Stomach (tissue), 9 donors: ENCODE data around the gene RHOT1. TPM values are rescaled to one million over a fixed set of nuclear protein-coding genes. Genes with fewer than 3 reads are reported as not detected.
"Not testable (repeated sequence)": the region's sequence is repeated elsewhere in the genome, so short reads cannot be mapped to it uniquely, and the experiment has no call there.

Experiments
- DNase-seq, 2 donors: peaks; one replicate each; pipeline versions ENCODE4 v3.0.0 to v3.0.0-alpha.2; 2013 to 2019
- H3K27ac ChIP-seq, 5 donors: fragments of 200-600 bp in 4 of 5; sonication (generic) in 4 of 5; one replicate each; pipeline ENCODE4 v1.5.1; 2013 to 2019; ENCODE audit warnings: mild to moderate bottlenecking in 1 of 5, moderate library complexity in 1 of 5
- H3K27me3 ChIP-seq, 3 donors: fragments of 200-600 bp; sonication (generic); one replicate each; pipeline ENCODE4 v1.5.1; 2017 to 2019; ENCODE audit warnings: mixed run types in 1 of 3
- H3K36me3 ChIP-seq, 4 donors: fragments of 200-600 bp; sonication (generic); 1 replicate in 3 of 4; 2 replicates in 1 of 4; pipeline ENCODE4 v1.5.1; 2016 to 2019
- H3K4me1 ChIP-seq, 4 donors: fragments of 200-600 bp; sonication (generic); one replicate each; pipeline ENCODE4 v1.5.1; 2016 to 2019
- H3K4me3 ChIP-seq, 4 donors: fragments of 200-600 bp; sonication (generic) in 3 of 4; one replicate each; pipeline ENCODE4 v1.5.1; 2016 to 2019; ENCODE audit warnings: mild to moderate bottlenecking in 1 of 4
- H3K9me3 ChIP-seq, 4 donors: fragments of 200-600 bp; sonication (generic); one replicate each; pipeline ENCODE4 v1.5.1; 2016 to 2019
- CTCF ChIP-seq, 7 experiments: fragments of 450-650 bp in 4 of 7; fragments of 200-600 bp in 3 of 7; sonication (generic) in 3 of 7; IDR thresholded peaks; one replicate each; pipeline ENCODE4 v1.5.1; 2016 to 2019; ENCODE audit warnings: antibody characterized with exemption in 7 of 7, control low read depth in 2 of 7, mild to moderate bottlenecking in 1 of 7
- EP300 ChIP-seq: sonication (generic); formaldehyde crosslinking; IDR thresholded peaks from one replicate; pipeline ENCODE4 v1.6.1; 2017; ENCODE audit warnings: antibody characterized with exemption
- POLR2A ChIP-seq, 4 donors: fragments of 450-650 bp; IDR thresholded peaks; one replicate each; pipeline ENCODE4 v1.6.1; 2016; ENCODE audit warnings: antibody characterized with exemption in 4 of 4, control low read depth in 2 of 4, mild to moderate bottlenecking in 1 of 4, moderate library complexity in 1 of 4
- POLR2AphosphoS5 ChIP-seq, 3 donors: sonication (generic); formaldehyde crosslinking; IDR thresholded peaks; one replicate each; pipeline ENCODE4 v1.6.1; 2016; ENCODE audit warnings: antibody characterized with exemption in 3 of 3
- WGBS, 5 donors: extraction: QIAGEN DNeasy Blood & Tissue Kit in 3 of 5; methylation state at CpG; one replicate each; pipeline versions ENCODE4 v1.1.5 to v1.1.7; 2013 to 2018; 5-methylcytosine and 5-hydroxymethylcytosine counted together
- intact Hi-C: fragments of 100-400 bp; cut with DNase I; formaldehyde crosslinking; loops from one replicate; pipeline ENCODE4 v1.15.1; 2023; ENCODE audit warnings: low total_unique reads
- polyA plus RNA-seq, 3 donors: library from polyadenylated mRNA; stranded (reverse); fragments of 200-250 nt; gene quantifications; one replicate each; pipeline ENCODE4 v1.2.3, GENCODE V29; 2013
- total RNA-seq, 5 donors: library from RNA; depleted of rRNA; stranded (reverse); fragments of >200 nt; gene quantifications; one replicate each; pipeline versions ENCODE4 v1.1.0 to v1.2.3, GENCODE V29; 2014 to 2016
- donor health status: healthy with polysubstance abuse.
- donor health status: Bipolar disorder and iron deficiency.
- donor health status: healthy.

RHOT1 gene
- total and polyA plus RNA-seq, 8 donors: 7.0 to 219 (median 56.7) TPM

- Histone ChIP-seq H3K4me3 (no peak overlapping the region), H3K27ac (no peak overlapping the region), H3K36me3 (no peaks in the 10 kb centered on the region), H3K9me3 (no peaks in the 10 kb centered on the region), H3K4me1 (peaks cover 0 to 17% (median 12%) of the 10 kb centered on the region in 4 donors), H3K27me3 (no peaks in the 10 kb centered on the region)
- DNase-seq: peak in 1 of 2 donors; percentile 5
- TF ChIP-seq EP300: no peak
- no peak for TF ChIP-seq POLR2A (IDR thresholded peaks at IDR 0.05)
- intact Hi-C loops: no loop called here
- WGBS, 5 donors: 91 to 93% (median 92%) methylated on average over 21 of the region's 21 CpGs
These were observed 31.7 kb upstream of the RHOT1 start for GRCh38 chr17:32110596-32110995.

- intact Hi-C loops: no loop called here
- H3K4me3 ChIP-seq: no peak overlapping the region
- no peaks in the 10 kb centered on the region for H3K9me3 ChIP-seq
These were observed 31.0 kb upstream of the RHOT1 start for GRCh38 chr17:32111141-32111771.

GRCh38 chr17:32112416-32112815 is 29.9 kb upstream of the RHOT1 start:
- Histone ChIP-seq H3K27me3 (no peaks in the 10 kb centered on the region), H3K36me3 (no peaks in the 10 kb centered on the region), H3K27ac (no peak overlapping the region), H3K4me1 (peaks cover 0 to 23% (median 12%) of the 10 kb centered on the region in 4 donors), H3K9me3 (no peaks in the 10 kb centered on the region), H3K4me3 (no peak overlapping the region)
- DNase-seq: no peak
- no peak for TF ChIP-seq POLR2A (IDR thresholded peaks at IDR 0.05)
- no peak for TF ChIP-seq POLR2AphosphoS5 (IDR thresholded peaks at IDR 0.05)
- TF ChIP-seq CTCF (IDR thresholded peaks at IDR 0.05): no peak
- TF ChIP-seq EP300: no peak
- intact Hi-C loops: no loop called here
- 96 to 98% (median 97%) methylated on average over 20 of the region's 20 CpGs for whole genome bisulfite sequencing, 5 donors

More at GRCh38 chr17:32111141-32111771, 31.0 kb upstream of the RHOT1 start:
- no peaks in the 10 kb centered on the region for H3K27me3 ChIP-seq
- TF ChIP-seq CTCF (IDR thresholded peaks at IDR 0.05) (peak in 1 of 7 experiments; percentile 6), EP300 (no peak), POLR2A (IDR thresholded peaks at IDR 0.05) (no peak), POLR2AphosphoS5 (IDR thresholded peaks at IDR 0.05) (no peak)
- H3K4me1 ChIP-seq: peaks cover 0 to 17% (median 12%) of the 10 kb centered on the region in 4 donors
- WGBS, 5 donors: 42 to 46% (median 44%) methylated on average over 18 of the region's 18 CpGs
- peak; percentile 61 to 84 for DNase-seq
- no peaks in the 10 kb centered on the region for H3K36me3 ChIP-seq
- H3K27ac ChIP-seq: no peak overlapping the region

- Histone ChIP-seq H3K9me3 (no peaks in the 10 kb centered on the region), H3K4me1 (peaks cover 0 to 25% (median 12%) of the 10 kb centered on the region in 4 donors), H3K4me3 (no peak overlapping the region), H3K27ac (no peak overlapping the region), H3K27me3 (no peaks in the 10 kb centered on the region), H3K36me3 (no peaks in the 10 kb centered on the region)
- intact Hi-C loops: no loop called here
- no peak for DNase-seq
- WGBS, 5 donors: 77 to 87% (median 83%) methylated on average over 4 of the region's 4 CpGs
- no peak for TF ChIP-seq EP300
- TF ChIP-seq POLR2AphosphoS5 (IDR thresholded peaks at IDR 0.05): no peak
- TF ChIP-seq CTCF (IDR thresholded peaks at IDR 0.05): no peak
- TF ChIP-seq POLR2A (IDR thresholded peaks at IDR 0.05): no peak
These were observed 27.8 kb upstream of the RHOT1 start for GRCh38 chr17:32114536-32114935.

GRCh38 chr17:32115546-32115945 is 26.8 kb upstream of the RHOT1 start:
- H3K4me3 ChIP-seq, H3K27ac ChIP-seq, intact Hi-C loops, H3K9me3 ChIP-seq, H3K36me3 ChIP-seq, H3K27me3 ChIP-seq: not testable (repeated sequence)
- peak in 1 of 2 donors; percentile 17 for DNase-seq
- H3K4me1 ChIP-seq: peaks cover 0 to 25% (median 12%) of the 10 kb centered on the region in 4 donors
- 87 to 94% (median 91%) methylated on average over 4 to 8 of the region's 8 CpGs for whole genome bisulfite sequencing, 5 donors
